HepG2 (cell line): Measurements from ENCODE around the gene CDT1. TPM values are rescaled to one million over a fixed set of nuclear protein-coding genes. Genes with fewer than 3 reads are reported as not detected.
A peak's percentile ranks its signal among the peaks of the same experiment; 100 is the strongest.

ENCODE experiments used
- ATF1 ChIP-seq: IDR thresholded peaks from 2 replicates; pipeline ENCODE4 v1.6.1; 2016; ENCODE audit warnings: mild to moderate bottlenecking, control low read depth
- ATF3 ChIP-seq: sonication (generic); formaldehyde crosslinking; IDR thresholded peaks from 2 replicates; pipeline ENCODE4 v1.4.0; 2020; ENCODE audit warnings: missing genetic modification reagents
- EP300 ChIP-seq, 3 experiments: sonication (generic) in 1 of 3; formaldehyde crosslinking in 1 of 3; IDR thresholded peaks; 2 replicates each; pipeline versions ENCODE4 v1.5.1 to v1.6.1; 2011 to 2020; ENCODE audit warnings: low read depth in 2 of 3, low read length in 2 of 3, borderline replicate concordance in 1 of 3, improper control_type of control experiment in 1 of 3, mild to moderate bottlenecking in 1 of 3, missing genetic modification reagents in 1 of 3, moderate library complexity in 1 of 3
- GLMP ChIP-seq: sonication (generic); formaldehyde crosslinking; IDR thresholded peaks from 2 replicates; pipeline ENCODE4 v1.9.0; 2021; ENCODE audit warnings: missing genetic modification reagents, mild to moderate bottlenecking, borderline replicate concordance
- HCFC1 ChIP-seq: fragments of 150-350 bp; IDR thresholded peaks from 2 replicates; pipeline ENCODE4 v1.6.1; 2014; ENCODE audit warnings: low read depth, low read length
- HOXA5 ChIP-seq: sonication (generic); formaldehyde crosslinking; IDR thresholded peaks from 2 replicates; pipeline ENCODE4 v1.4.0; 2020; ENCODE audit warnings: missing genetic modification reagents
- ISL2 ChIP-seq: sonication (generic); formaldehyde crosslinking; IDR thresholded peaks from 2 replicates; pipeline ENCODE4 v1.5.0; 2020; ENCODE audit warnings: missing genetic modification reagents
- MYC ChIP-seq: sonication (generic); formaldehyde crosslinking; IDR thresholded peaks from 2 replicates; pipeline ENCODE4 v1.9.0; 2021; ENCODE audit warnings: missing genetic modification reagents, borderline replicate concordance
- NCOA2 ChIP-seq: sonication (generic); formaldehyde crosslinking; IDR thresholded peaks from 2 replicates; pipeline ENCODE4 v1.8.0; 2022; ENCODE audit warnings: inconsistent platforms
- NFATC3 ChIP-seq: sonication (generic); formaldehyde crosslinking; IDR thresholded peaks from 2 replicates; pipeline ENCODE4 v1.5.1; 2020; ENCODE audit warnings: mild to moderate bottlenecking, missing genetic modification reagents
- PHF21A ChIP-seq: sonication (generic); formaldehyde crosslinking; IDR thresholded peaks from 2 replicates; pipeline ENCODE4 v1.5.0; 2020; ENCODE audit warnings: mild to moderate bottlenecking, missing genetic modification reagents
- PRDM15 ChIP-seq: sonication (generic); formaldehyde crosslinking; IDR thresholded peaks from 2 replicates; pipeline ENCODE4 v1.4.0; 2020; ENCODE audit warnings: missing genetic modification reagents
- RBAK ChIP-seq: sonication (generic); formaldehyde crosslinking; IDR thresholded peaks from 2 replicates; pipeline ENCODE4 v1.5.1; 2020; ENCODE audit warnings: mild to moderate bottlenecking, missing genetic modification reagents
- SP4 ChIP-seq: sonication (generic); formaldehyde crosslinking; IDR thresholded peaks from 2 replicates; pipeline ENCODE4 v1.8.1; 2023; ENCODE audit warnings: mild to moderate bottlenecking, missing genetic modification reagents
- SUZ12 ChIP-seq: fragments of 150-350 bp; IDR thresholded peaks from 2 replicates; pipeline ENCODE4 v1.6.1; 2014; ENCODE audit warnings: low read depth, low read length
- TMF1 ChIP-seq: sonication (generic); formaldehyde crosslinking; IDR thresholded peaks from 2 replicates; pipeline ENCODE4 v1.8.1; 2022; ENCODE audit warnings: low read depth, missing genetic modification reagents
- ZFAT ChIP-seq: sonication (generic); formaldehyde crosslinking; conservative IDR thresholded peaks from 2 replicates; pipeline ENCODE4 v1.8.1; 2023; ENCODE audit warnings: missing genetic modification reagents, inconsistent platforms
- ZNF180 ChIP-seq: sonication (generic); formaldehyde crosslinking; IDR thresholded peaks from 2 replicates; pipeline ENCODE4 v1.4.0; 2020; ENCODE audit warnings: low read depth, missing genetic modification reagents, borderline replicate concordance
- ZNF232 ChIP-seq: sonication (generic); formaldehyde crosslinking; IDR thresholded peaks from 2 replicates; pipeline ENCODE4 v1.4.0; 2020; ENCODE audit warnings: missing genetic modification reagents, borderline replicate concordance
- ZNF607 ChIP-seq: sonication (generic); formaldehyde crosslinking; IDR thresholded peaks from 2 replicates; pipeline ENCODE4 v1.5.1; 2020; ENCODE audit warnings: missing genetic modification reagents, mild to moderate bottlenecking, borderline replicate concordance
- ZZZ3 ChIP-seq: sonication (generic); formaldehyde crosslinking; IDR thresholded peaks from 2 replicates; pipeline ENCODE4 v1.4.0; 2020; ENCODE audit warnings: missing genetic modification reagents, mild to moderate bottlenecking, borderline replicate concordance
- polyA plus RNA-seq, 8 experiments: library from polyadenylated mRNA; depleted of rRNA in 3 of 8; stranded (reverse) in 7 of 8; unstranded in 1 of 8; fragments of >200 nt; fragmentation: Illumina TruSeq in 4 of 8; extraction: Trizol in 4 of 8; gene quantifications; 2 replicates each; pipeline versions ENCODE4 v1.2.1 to v1.2.3, GENCODE V29; 2011 to 2016; ENCODE audit warnings: low read depth in 4 of 8, missing spikeins in 1 of 8, mixed read lengths in 1 of 8; ENCODE audit not compliant: insufficient read depth in 1 of 8
- total RNA-seq, 5 experiments: library from RNA; depleted of rRNA; stranded (reverse); fragments of >200 nt; fragmentation: Illumina TruSeq; extraction: Trizol; gene quantifications; 2 replicates each; pipeline ENCODE4 v1.2.3, GENCODE V29; 2016; ENCODE audit warnings: low read depth in 1 of 5
- TF ChIP-seq, protein P1 (sequence below): sonication (generic); formaldehyde crosslinking; IDR thresholded peaks from 2 replicates; pipeline ENCODE4 v1.8.1; 2022; ENCODE audit warnings: low read depth, mild to moderate bottlenecking, missing genetic modification reagents

CDT1 gene
- total and polyA plus RNA-seq, 2 of the 13 experiments (the other 11 are each of a cell fraction or from before 2014, with no cell fraction given), result 23.1 to 23.8 TPM

- TF ChIP-seq, protein P1, sequence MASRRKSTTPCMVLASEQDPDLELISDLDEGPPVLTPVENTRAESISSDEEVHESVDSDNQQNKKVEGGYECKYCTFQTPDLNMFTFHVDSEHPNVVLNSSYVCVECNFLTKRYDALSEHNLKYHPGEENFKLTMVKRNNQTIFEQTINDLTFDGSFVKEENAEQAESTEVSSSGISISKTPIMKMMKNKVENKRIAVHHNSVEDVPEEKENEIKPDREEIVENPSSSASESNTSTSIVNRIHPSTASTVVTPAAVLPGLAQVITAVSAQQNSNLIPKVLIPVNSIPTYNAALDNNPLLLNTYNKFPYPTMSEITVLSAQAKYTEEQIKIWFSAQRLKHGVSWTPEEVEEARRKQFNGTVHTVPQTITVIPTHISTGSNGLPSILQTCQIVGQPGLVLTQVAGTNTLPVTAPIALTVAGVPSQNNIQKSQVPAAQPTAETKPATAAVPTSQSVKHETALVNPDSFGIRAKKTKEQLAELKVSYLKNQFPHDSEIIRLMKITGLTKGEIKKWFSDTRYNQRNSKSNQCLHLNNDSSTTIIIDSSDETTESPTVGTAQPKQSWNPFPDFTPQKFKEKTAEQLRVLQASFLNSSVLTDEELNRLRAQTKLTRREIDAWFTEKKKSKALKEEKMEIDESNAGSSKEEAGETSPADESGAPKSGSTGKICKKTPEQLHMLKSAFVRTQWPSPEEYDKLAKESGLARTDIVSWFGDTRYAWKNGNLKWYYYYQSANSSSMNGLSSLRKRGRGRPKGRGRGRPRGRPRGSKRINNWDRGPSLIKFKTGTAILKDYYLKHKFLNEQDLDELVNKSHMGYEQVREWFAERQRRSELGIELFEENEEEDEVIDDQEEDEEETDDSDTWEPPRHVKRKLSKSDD (CRISPR knock-in tag), result 0 out of 2 replicates have a peak, but pooled peaks have one; percentile 21
- TF ChIP-seq HOXA5, result no peak
- no peak for TF ChIP-seq NFATC3 (CRISPR knock-in tag)
- no peak for TF ChIP-seq GLMP (CRISPR knock-in tag)
- TF ChIP-seq SP4 (CRISPR knock-in tag), result no peak
- TF ChIP-seq PRDM15 (CRISPR knock-in tag), result 0 out of 2 replicates have a peak, but pooled peaks have one; percentile 1
- no peak; the same call in 1 of the 2 replicates for TF ChIP-seq NCOA2 (CRISPR knock-in tag)
- no peak for TF ChIP-seq ZNF232
- TF ChIP-seq SUZ12, result no peak
- 0 out of 2 replicates have a peak, but pooled peaks have one; percentile 45 for TF ChIP-seq ZZZ3 (CRISPR knock-in tag)
- no peak for TF ChIP-seq HCFC1
- TF ChIP-seq PHF21A (CRISPR knock-in tag), result peak; percentile 48; the same call in 1 of the 2 replicates
- TF ChIP-seq ATF3 (CRISPR knock-in tag), result peak; percentile 84
- TF ChIP-seq RBAK (CRISPR knock-in tag), result no peak
- TF ChIP-seq ATF1, result no peak
- 0 out of 2 replicates have a peak, but pooled peaks have one; percentile 32 for TF ChIP-seq TMF1 (CRISPR knock-in tag)
- peak; percentile 60; the same call in 1 of the 2 replicates for TF ChIP-seq MYC (CRISPR knock-in tag)
- TF ChIP-seq ZNF180, result no peak
- peak; percentile 28; the same call in 1 of the 2 replicates for TF ChIP-seq ISL2 (CRISPR knock-in tag)
- no peak for TF ChIP-seq EP300 (IDR thresholded peaks at IDR 0.05; ENCODE audit: low read depth in 2 of 2, low read length in 2 of 2)
- no peak for TF ChIP-seq EP300 (CRISPR knock-in tag; IDR thresholded peaks at IDR 0.05; ENCODE audit: borderline replicate concordance)
- TF ChIP-seq ZNF607, result 0 out of 2 replicates have a peak, but pooled peaks have one; percentile 63
- no peak for TF ChIP-seq ZFAT
Observed at GRCh38 chr16:88804552-88805339, 1.2 kb downstream of the CDT1 start (continued).
